GM18858 (cell line): ENCODE data around the gene ZNF177.
"Not testable (repeated sequence)": the region's sequence is repeated elsewhere in the genome, so short reads cannot be mapped to it uniquely, and the experiment has no call there.

Experiments
- ATAC-seq: cut with Tn5 transposase; IDR thresholded peaks from one replicate; pipeline ENCODE4 v1.9.1; 2021; ENCODE audit not compliant: unreplicated experiment

ZNF177 gene

GRCh38 chr19:9362905-9363304 lies at the start of gene ZNF177:
Gene ZNF177, plus strand, starts transcription at chr19:9363013. Its CDS starts 15,299 bp downstream, at chr19:9378312.
- ATAC-seq: no peak

GRCh38 chr19:9313756-9314155 lies 49.1 kb upstream of the ZNF177 start:
- no peak for ATAC-seq

- no peak for ATAC-seq
Observed at GRCh38 chr19:9321338-9321737, 41.5 kb upstream of the ZNF177 start.

- ATAC-seq: not testable (repeated sequence)
Observed at GRCh38 chr19:9321756-9322155, 41.1 kb upstream of the ZNF177 start.

- ATAC-seq: not testable (repeated sequence)
Observed at GRCh38 chr19:9322201-9322600, 40.6 kb upstream of the ZNF177 start.

GRCh38 chr19:9323557-9323918 lies 39.3 kb upstream of the ZNF177 start:
- ATAC-seq: peak; percentile 29

- ATAC-seq: peak; percentile 84
Observed at GRCh38 chr19:9323919-9324583, 38.8 kb upstream of the ZNF177 start, which contains the start of gene ZNF559. Gene ZNF559, plus strand, starts transcription at chr19:9324179. Its CDS starts 14,371 bp downstream, at chr19:9338550.

GRCh38 chr19:9324584-9324962 lies 38.2 kb upstream of the ZNF177 start:
- no peak for ATAC-seq

- ATAC-seq: no peak
Observed at GRCh38 chr19:9329999-9330398, 32.8 kb upstream of the ZNF177 start.

GRCh38 chr19:9342610-9343304 lies 20.1 kb upstream of the ZNF177 start:
- no peak for ATAC-seq

- no peak for ATAC-seq
Observed at GRCh38 chr19:9345005-9345404, 17.8 kb upstream of the ZNF177 start.

GRCh38 chr19:9348253-9348652 lies 14.6 kb upstream of the ZNF177 start:
- ATAC-seq: no peak

GRCh38 chr19:9348671-9349070 lies 14.1 kb upstream of the ZNF177 start:
- ATAC-seq: no peak

- no peak for ATAC-seq
Observed at GRCh38 chr19:9352505-9352904, 10.3 kb upstream of the ZNF177 start.

GRCh38 chr19:9353011-9353410 lies 9.8 kb upstream of the ZNF177 start:
- ATAC-seq: no peak

- ATAC-seq: no peak
Observed at GRCh38 chr19:9354651-9355050, 8.2 kb upstream of the ZNF177 start.

GRCh38 chr19:9370738-9371619 lies 8.2 kb downstream of the ZNF177 start:
- ATAC-seq: no peak

GRCh38 chr19:9381361-9381785 lies 18.6 kb downstream of the ZNF177 start:
- ATAC-seq: no peak

- no peak for ATAC-seq
Observed at GRCh38 chr19:9406798-9407352, 44.1 kb downstream of the ZNF177 start.

GRCh38 chr19:9407827-9408226 lies 45.0 kb downstream of the ZNF177 start:
- ATAC-seq: no peak

- no peak for ATAC-seq
Observed at GRCh38 chr19:9413240-9413954, 50.6 kb downstream of the ZNF177 start.
